ENCODE results near the gene OR13A1.

- TF ChIP-seq POLR2A (IDR thresholded peaks at IDR 0.05) (no peak), CTCF (IDR thresholded peaks at IDR 0.05) (no peak)
Observed at GRCh38 chr10:45265996-45266395, 49.4 kb downstream of the OR13A1 start.

Data from upper lobe of left lung (tissue), 4 donors.